Measurements from ENCODE around the gene HOXA10.

DNA sequence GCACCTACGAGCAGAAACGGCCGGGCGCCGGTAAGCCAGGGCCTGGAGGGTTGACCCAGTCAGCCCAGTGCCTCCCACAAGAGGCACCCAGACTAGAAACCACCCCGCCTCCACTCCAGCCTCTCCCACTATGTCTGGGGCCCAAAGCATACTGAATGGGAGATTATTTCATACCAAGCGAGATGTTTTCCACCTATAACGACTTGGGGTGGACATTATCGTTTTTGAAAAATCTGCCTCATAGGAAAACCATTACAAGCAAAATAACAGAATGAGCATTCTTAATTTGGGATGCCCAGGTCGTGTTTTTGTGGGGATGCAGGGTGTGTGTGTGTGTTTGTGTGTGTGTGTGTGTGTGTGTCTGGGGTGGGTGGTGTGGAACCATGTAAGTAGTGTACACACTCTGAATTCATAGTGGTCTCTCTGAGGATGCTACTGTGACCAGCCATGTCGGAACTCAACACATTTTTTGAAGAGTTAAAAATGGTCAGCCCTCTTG lies 28.2 kb downstream of the HOXA10 start:
- no peak for TF ChIP-seq CTCF (IDR thresholded peaks at IDR 0.05 in 2 of 3, conservative IDR thresholded peaks at IDR 0.05 in 1 of 3; ENCODE audit: borderline replicate concordance in 1 of 3, insufficient read depth in 1 of 3, low read depth in 2 of 3, low read length in 2 of 3)
- TF ChIP-seq SP1 (IDR thresholded peaks at IDR 0.05; ENCODE audit: low read depth): no peak
- TF ChIP-seq, protein P1, sequence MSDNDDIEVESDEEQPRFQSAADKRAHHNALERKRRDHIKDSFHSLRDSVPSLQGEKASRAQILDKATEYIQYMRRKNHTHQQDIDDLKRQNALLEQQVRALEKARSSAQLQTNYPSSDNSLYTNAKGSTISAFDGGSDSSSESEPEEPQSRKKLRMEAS (IDR thresholded peaks at IDR 0.05): no peak
- no peak for TF ChIP-seq POLR2A (IDR thresholded peaks at IDR 0.05; ENCODE audit: borderline replicate concordance, extremely low read depth, insufficient read depth, insufficient read length)
- no peak for TF ChIP-seq FOSL1 (IDR thresholded peaks at IDR 0.05; ENCODE audit: low read depth)
- no peak for TF ChIP-seq CEBPB (IDR thresholded peaks at IDR 0.05; ENCODE audit: low read depth)
- TF ChIP-seq POLR2AphosphoS5 (IDR thresholded peaks at IDR 0.05; ENCODE audit: low read depth, low read length): no peak
- TF ChIP-seq, protein P2, sequence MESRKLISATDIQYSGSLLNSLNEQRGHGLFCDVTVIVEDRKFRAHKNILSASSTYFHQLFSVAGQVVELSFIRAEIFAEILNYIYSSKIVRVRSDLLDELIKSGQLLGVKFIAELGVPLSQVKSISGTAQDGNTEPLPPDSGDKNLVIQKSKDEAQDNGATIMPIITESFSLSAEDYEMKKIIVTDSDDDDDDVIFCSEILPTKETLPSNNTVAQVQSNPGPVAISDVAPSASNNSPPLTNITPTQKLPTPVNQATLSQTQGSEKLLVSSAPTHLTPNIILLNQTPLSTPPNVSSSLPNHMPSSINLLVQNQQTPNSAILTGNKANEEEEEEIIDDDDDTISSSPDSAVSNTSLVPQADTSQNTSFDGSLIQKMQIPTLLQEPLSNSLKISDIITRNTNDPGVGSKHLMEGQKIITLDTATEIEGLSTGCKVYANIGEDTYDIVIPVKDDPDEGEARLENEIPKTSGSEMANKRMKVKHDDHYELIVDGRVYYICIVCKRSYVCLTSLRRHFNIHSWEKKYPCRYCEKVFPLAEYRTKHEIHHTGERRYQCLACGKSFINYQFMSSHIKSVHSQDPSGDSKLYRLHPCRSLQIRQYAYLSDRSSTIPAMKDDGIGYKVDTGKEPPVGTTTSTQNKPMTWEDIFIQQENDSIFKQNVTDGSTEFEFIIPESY (IDR thresholded peaks at IDR 0.05; ENCODE audit: extremely low read depth, insufficient replicate concordance, low read length): no peak
- TF ChIP-seq, protein P3, sequence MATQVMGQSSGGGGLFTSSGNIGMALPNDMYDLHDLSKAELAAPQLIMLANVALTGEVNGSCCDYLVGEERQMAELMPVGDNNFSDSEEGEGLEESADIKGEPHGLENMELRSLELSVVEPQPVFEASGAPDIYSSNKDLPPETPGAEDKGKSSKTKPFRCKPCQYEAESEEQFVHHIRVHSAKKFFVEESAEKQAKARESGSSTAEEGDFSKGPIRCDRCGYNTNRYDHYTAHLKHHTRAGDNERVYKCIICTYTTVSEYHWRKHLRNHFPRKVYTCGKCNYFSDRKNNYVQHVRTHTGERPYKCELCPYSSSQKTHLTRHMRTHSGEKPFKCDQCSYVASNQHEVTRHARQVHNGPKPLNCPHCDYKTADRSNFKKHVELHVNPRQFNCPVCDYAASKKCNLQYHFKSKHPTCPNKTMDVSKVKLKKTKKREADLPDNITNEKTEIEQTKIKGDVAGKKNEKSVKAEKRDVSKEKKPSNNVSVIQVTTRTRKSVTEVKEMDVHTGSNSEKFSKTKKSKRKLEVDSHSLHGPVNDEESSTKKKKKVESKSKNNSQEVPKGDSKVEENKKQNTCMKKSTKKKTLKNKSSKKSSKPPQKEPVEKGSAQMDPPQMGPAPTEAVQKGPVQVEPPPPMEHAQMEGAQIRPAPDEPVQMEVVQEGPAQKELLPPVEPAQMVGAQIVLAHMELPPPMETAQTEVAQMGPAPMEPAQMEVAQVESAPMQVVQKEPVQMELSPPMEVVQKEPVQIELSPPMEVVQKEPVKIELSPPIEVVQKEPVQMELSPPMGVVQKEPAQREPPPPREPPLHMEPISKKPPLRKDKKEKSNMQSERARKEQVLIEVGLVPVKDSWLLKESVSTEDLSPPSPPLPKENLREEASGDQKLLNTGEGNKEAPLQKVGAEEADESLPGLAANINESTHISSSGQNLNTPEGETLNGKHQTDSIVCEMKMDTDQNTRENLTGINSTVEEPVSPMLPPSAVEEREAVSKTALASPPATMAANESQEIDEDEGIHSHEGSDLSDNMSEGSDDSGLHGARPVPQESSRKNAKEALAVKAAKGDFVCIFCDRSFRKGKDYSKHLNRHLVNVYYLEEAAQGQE (IDR thresholded peaks at IDR 0.05; ENCODE audit: low read depth): no peak
